ENCODE data around the gene DESI1.

The DESI1 gene

GRCh38 chr22:41557401-41558240 lies 63.2 kb downstream of the DESI1 start:
- DNase-seq (ENCODE audit: low spot score), result peak; percentile 82

- no peak for DNase-seq (ENCODE audit: low spot score)
These were observed 64.3 kb downstream of the DESI1 start for GRCh38 chr22:41556561-41556960.

GRCh38 chr22:41555325-41555982 lies 65.4 kb downstream of the DESI1 start:
- no peak for DNase-seq (ENCODE audit: low spot score)

GRCh38 chr22:41551877-41552582 lies 68.8 kb downstream of the DESI1 start:
- no peak for DNase-seq (ENCODE audit: low spot score)

- DNase-seq (ENCODE audit: low spot score), result no peak
These were observed 69.8 kb downstream of the DESI1 start for GRCh38 chr22:41550952-41551491.

GRCh38 chr22:41548830-41549211 lies 72.0 kb downstream of the DESI1 start:
- DNase-seq (ENCODE audit: low spot score), result no peak

All from AG08395 (cell line).